ENCODE data around the gene PSPH.
"Not testable (repeated sequence)": the region's sequence is repeated elsewhere in the genome, so short reads cannot be mapped to it uniquely, and the experiment has no call there.

PSPH gene

DNA sequence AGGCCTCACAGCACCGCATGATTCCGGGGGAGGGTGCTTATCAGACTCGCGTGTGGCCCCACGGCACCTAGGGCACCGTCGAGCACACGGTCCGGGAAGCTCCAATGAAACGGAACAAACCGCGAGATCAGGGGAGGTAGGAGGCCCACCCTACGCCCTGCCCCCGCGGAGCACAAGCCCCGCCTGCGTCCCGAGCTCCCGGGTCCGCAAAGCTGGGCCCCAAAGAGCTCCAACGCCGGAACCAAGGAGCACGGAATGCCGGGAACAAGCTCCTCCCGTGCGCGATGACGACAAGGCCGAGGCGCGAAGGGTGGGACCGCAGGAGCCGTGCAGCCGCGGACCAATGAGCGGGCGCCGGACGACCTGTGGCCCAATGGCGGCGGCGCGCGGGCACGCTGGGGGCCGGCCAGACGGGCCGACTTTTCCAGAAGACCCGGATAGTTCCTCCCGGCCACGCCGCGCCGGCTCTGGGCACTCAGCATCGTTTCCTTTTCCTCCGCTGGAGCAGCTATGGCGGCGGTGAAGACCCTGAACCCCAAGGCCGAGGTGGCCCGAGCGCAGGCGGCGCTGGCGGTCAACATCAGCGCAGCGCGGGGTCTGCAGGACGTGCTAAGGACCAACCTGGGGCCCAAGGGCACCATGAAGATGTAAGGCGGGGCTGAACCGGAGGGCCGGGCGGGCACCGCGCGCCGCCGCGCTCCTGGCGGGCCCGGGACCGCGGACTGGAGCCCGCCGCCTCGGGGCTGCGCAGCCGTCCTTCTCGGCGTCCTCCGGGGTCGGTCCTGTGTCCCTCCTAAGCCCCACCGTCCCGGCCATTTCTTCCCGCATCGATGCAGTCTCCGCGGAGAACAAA, at the start of gene PSPH, which contains the start of gene CCT6A:
TSS of gene PSPH (minus strand) at position 106 of the 853 bp plus-strand sequence. CDS start 30,232 bp downstream, outside the sequence.
TSS of gene CCT6A (plus strand) at position 427 of the 853 bp plus-strand sequence. CDS start at position 511, 84 bp downstream.
- Mint-ChIP-seq H3K36me3 (ENCODE audit: low read depth) (peaks cover 24% of the 10 kb centered on the region), H3K27ac (peak within 1 kb of the TSS; percentile 97), H3K27me3 (ENCODE audit: low read depth) (no peaks in the 10 kb centered on the region), H3K9me3 (no peaks in the 10 kb centered on the region), H3K4me3 (peak within 1 kb of the TSS; percentile 99), H3K4me1 (ENCODE audit: low read depth) (peaks cover 29% of the 10 kb centered on the region)

DNA sequence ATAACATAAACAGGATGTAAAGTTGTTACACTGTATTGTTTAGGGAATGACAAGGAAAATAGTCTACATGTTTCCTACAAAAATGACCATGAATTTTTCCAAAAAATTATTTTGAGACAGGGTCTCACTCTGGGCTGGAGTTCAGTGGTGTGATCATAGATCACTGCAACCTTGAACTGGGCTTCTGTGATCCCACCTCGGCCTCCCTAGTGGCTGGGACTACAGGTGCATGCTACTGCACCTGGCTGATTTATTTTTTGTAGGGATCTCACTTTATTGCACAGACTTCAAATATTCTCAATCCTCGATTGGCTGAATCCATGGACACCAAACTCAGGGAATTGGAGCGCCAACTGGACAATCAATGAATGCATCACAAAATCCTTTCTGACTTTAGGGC, 48.4 kb upstream of the PSPH start:
- Mint-ChIP-seq H3K4me1 (ENCODE audit: low read depth) (peaks cover 6% of the 10 kb centered on the region), H3K27ac (no peak overlapping the region), H3K27me3 (ENCODE audit: low read depth) (no peaks in the 10 kb centered on the region), H3K4me3 (no peak overlapping the region), H3K36me3 (ENCODE audit: low read depth) (peaks cover 35% of the 10 kb centered on the region), H3K9me3 (no peaks in the 10 kb centered on the region)

DNA sequence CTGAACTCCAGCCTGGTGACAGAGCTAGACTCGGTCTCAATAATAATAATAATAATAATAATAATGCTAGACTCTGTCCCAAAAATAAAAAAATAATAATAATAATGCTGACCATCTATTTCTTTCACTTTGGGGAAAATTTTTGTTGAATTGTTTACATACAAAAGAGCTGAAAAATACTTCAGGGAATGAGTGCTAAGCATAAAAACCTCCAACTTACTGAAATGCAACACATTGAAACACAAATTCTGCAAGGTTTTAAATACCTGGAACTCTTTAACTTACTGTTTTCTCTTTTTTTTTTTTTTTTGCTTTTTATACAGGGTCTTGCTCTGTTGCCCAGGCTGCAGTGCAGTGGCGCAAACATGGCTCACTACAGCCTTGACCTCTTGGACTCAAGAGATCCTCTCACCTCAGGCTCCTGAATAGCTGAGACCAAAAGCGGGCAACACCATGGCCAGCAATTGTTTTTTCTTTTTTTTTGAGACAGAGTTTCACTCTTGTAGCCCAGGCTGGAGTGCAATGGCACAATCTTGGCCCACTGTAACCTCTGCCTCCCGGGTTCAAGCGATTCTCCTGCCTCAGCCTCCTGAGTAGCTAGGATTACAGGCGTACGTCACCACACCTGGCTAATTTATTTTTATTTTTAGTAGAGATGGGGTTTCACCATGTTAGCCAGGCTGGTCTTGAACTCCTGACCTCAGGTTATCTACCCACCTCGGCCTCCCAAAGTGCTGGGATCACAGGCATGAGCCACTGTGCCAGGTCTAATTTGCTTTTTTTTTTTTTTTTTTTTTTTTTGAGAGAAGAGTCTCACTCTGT, 47.2 kb upstream of the PSPH start:
- H3K27ac Mint-ChIP-seq; H3K4me1 Mint-ChIP-seq (ENCODE audit: low read depth); H3K27me3 Mint-ChIP-seq (ENCODE audit: low read depth); H3K9me3 Mint-ChIP-seq; H3K4me3 Mint-ChIP-seq: not testable (repeated sequence)
- peaks cover 32% of the 10 kb centered on the region for H3K36me3 Mint-ChIP-seq (ENCODE audit: low read depth)

DNA sequence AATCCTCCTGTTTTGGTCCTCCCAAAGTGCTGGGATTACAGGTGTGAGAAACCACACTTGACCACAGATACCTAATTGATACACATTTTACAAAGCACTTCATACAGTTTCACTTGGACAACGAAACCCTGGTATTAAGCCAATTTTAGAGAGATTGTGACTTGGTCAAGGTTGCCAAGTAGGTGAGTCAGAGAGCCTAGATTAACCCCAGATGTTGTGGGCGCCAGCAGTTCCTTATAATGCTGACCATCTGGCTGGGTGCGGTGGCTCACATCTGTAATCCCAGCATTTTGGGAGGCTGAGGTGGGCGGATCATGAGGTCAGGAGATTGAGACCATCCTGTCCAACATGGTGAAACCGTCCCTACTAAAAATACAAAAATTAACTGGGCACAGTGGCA, 46.5 kb upstream of the PSPH start:
- Mint-ChIP-seq H3K4me1 (ENCODE audit: low read depth) (peaks cover 2% of the 10 kb centered on the region), H3K36me3 (ENCODE audit: low read depth) (peaks cover 28% of the 10 kb centered on the region), H3K27ac (no peak overlapping the region), H3K27me3 (ENCODE audit: low read depth) (no peaks in the 10 kb centered on the region), H3K9me3 (no peaks in the 10 kb centered on the region), H3K4me3 (no peak overlapping the region)

DNA sequence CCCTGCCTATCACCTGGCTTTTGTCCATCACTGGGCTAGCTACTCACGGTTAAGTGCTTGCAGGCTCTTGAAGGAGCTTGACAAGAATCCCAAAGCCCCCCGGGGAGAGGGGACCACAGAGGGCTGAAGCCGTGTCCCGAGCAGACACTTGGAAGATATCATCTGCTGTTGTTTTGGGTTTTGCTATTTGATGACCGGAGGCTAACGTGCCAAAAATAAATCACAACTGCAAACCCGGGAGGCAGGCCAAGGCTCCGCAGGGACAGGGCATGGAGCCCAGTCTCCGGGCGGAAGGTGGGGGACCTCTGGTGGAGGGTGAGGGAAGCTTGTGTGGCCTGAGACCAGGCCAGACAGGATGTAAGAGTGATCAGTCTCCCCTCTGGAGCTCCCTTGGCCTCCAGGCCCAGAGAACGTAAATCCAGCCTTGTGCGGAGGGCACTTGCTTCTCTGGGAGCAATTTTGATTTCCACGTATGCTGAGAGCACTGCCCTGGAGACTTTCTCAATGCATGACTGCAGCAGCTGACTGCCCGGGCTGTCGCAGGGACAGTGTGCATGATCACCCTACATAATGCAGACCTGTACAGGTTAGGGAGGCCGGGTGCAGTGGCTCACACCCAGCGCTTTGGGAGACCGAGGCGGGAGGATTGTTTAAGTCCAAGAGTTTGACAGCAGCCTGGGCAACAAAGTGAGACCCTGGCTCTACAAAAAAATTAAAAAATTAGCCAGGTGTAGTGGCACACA, 41.7 kb upstream of the PSPH start, which contains the start of gene PHKG1:
TSS of gene PHKG1 (minus strand) at position 164 of the 743 bp plus-strand sequence. CDS start 4,011 bp downstream, outside the sequence.
- peaks cover 5% of the 10 kb centered on the region for H3K36me3 Mint-ChIP-seq (ENCODE audit: low read depth)
- no peak within 1 kb of the TSS for H3K27ac Mint-ChIP-seq
- H3K4me3 Mint-ChIP-seq: no peak within 1 kb of the TSS
- no peaks in the 10 kb centered on the region for H3K4me1 Mint-ChIP-seq (ENCODE audit: low read depth)
- no peaks in the 10 kb centered on the region for H3K9me3 Mint-ChIP-seq
- no peaks in the 10 kb centered on the region for H3K27me3 Mint-ChIP-seq (ENCODE audit: low read depth)

DNA sequence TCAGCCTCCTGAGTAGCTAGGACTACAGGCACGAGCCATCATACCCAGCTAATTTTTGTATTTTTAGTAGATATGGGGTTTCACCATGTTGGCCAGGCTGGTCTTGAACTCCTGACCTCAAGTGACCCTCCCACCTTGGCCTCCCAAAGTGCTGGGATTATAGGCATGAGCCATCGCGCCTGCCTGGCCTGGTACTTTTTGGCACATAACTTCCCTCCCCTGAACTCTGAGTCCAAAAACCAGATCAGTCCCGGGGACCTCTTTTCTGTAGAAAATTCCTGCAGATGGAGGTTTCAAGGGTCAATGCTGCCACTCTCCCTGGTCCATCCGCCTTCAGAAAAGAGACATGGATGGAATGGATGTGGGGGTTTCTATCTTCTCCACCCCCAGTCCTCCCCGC, 41.1 kb upstream of the PSPH start:
- H3K4me3 Mint-ChIP-seq; H3K27ac Mint-ChIP-seq; H3K9me3 Mint-ChIP-seq; H3K4me1 Mint-ChIP-seq (ENCODE audit: low read depth); H3K36me3 Mint-ChIP-seq (ENCODE audit: low read depth); H3K27me3 Mint-ChIP-seq (ENCODE audit: low read depth): not testable (repeated sequence)

DNA sequence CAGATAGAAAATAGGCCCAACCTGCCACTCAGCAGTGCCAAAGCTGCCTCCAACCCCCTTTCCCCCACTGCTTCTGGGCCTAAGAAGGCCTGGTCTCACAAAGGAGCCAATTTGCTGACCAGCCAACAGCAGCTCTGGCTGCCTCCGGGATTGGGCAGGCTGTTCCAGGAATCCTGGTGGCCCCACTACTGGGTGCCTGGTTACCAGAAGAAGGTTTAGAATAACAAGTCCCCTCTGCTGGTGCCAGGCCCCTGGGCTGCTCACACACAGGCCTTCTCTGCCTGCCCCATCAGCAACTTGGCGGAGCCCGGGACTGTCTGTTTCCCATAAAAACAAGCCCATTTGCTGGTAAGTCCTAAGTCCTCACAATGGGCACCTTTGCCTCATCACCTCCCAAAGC, 40.3 kb upstream of the PSPH start:
- Mint-ChIP-seq H3K4me3 (no peak overlapping the region), H3K27ac (no peak overlapping the region), H3K9me3 (no peaks in the 10 kb centered on the region), H3K4me1 (ENCODE audit: low read depth) (no peaks in the 10 kb centered on the region), H3K27me3 (ENCODE audit: low read depth) (no peaks in the 10 kb centered on the region), H3K36me3 (ENCODE audit: low read depth) (peaks cover 3% of the 10 kb centered on the region)

DNA sequence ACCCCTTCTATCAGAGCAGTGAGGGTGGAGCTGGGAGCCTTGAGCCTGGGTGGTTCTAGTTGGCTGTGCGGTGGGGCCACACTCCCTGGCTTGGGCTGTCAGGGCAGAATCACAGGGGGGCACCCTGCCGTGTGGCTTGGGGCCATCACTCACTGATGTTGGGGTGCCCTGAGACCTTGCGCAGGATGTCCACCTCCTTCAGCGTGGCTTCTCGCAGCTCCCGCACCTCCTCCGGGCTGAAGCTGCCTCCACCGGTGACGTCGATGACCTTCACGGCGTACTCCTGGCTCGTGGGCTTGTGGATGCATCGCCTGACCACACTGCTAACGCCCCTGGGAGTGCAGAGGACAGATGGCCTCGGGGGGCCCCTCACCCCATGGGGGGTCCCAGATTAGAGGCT, 36.2 kb upstream of the PSPH start:
- no peaks in the 10 kb centered on the region for H3K9me3 Mint-ChIP-seq
- H3K4me3 Mint-ChIP-seq: no peak overlapping the region
- no peaks in the 10 kb centered on the region for H3K27me3 Mint-ChIP-seq (ENCODE audit: low read depth)
- H3K4me1 Mint-ChIP-seq (ENCODE audit: low read depth): no peaks in the 10 kb centered on the region
- no peak overlapping the region for H3K27ac Mint-ChIP-seq
- H3K36me3 Mint-ChIP-seq (ENCODE audit: low read depth): peaks cover 1% of the 10 kb centered on the region

DNA sequence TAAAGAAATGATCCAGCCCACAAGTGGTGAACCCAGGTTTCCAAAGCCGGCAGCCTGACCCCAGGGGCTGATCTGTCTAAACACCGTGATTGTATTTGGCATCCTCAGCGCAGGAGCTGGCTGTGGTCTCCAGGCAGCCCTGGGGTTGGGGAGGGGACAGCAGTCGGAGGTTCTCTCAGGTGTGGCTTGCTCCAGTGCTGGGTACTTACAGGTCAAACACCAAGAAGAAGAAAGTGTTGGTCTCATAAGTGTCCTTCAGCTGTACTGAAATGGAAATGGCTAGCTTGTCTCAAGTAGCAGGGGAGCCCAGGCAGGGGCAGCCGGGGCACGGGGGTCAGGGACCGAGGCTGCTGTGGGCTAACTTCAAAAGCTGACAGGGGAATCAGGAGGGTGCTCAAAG, 35.5 kb upstream of the PSPH start:
- Mint-ChIP-seq H3K36me3 (ENCODE audit: low read depth) (peaks cover 1% of the 10 kb centered on the region), H3K9me3 (no peaks in the 10 kb centered on the region), H3K27me3 (ENCODE audit: low read depth) (no peaks in the 10 kb centered on the region), H3K4me1 (ENCODE audit: low read depth) (no peaks in the 10 kb centered on the region), H3K27ac (no peak overlapping the region), H3K4me3 (no peak overlapping the region)

DNA sequence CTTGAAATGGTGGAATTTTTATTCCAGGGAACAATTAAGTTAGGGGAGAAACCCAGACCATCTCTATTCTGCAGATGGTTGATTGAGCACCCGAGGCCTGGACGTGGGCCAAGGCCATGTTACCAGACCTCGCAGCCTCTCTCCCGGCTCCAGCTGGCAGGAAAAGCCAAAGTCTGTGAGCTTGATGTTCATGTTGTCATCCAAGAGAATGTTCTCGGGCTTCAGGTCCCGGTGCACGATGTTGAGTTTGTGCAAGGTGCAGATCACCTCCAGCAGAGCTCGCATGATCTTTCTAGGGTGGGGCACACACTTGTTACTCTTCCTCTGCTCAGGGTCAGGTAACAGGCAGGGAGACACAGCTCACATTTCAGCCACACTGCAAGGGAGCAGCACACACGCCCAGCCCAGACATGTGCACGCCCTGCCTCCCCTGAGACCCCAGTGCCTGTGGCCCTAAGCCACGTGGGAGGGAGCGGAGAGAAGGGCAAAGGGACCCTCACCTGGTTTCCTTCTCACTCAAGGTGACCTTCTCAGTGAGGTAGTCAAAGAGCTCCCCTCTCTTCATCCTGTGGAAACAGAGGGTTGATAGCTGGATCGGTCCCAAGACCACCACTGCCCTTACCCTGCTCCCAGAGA, 32.0 kb upstream of the PSPH start:
- Mint-ChIP-seq H3K27ac (no peak overlapping the region), H3K4me3 (no peak overlapping the region), H3K4me1 (ENCODE audit: low read depth) (no peaks in the 10 kb centered on the region), H3K36me3 (ENCODE audit: low read depth) (peaks cover 6% of the 10 kb centered on the region), H3K9me3 (no peaks in the 10 kb centered on the region), H3K27me3 (ENCODE audit: low read depth) (no peaks in the 10 kb centered on the region)

DNA sequence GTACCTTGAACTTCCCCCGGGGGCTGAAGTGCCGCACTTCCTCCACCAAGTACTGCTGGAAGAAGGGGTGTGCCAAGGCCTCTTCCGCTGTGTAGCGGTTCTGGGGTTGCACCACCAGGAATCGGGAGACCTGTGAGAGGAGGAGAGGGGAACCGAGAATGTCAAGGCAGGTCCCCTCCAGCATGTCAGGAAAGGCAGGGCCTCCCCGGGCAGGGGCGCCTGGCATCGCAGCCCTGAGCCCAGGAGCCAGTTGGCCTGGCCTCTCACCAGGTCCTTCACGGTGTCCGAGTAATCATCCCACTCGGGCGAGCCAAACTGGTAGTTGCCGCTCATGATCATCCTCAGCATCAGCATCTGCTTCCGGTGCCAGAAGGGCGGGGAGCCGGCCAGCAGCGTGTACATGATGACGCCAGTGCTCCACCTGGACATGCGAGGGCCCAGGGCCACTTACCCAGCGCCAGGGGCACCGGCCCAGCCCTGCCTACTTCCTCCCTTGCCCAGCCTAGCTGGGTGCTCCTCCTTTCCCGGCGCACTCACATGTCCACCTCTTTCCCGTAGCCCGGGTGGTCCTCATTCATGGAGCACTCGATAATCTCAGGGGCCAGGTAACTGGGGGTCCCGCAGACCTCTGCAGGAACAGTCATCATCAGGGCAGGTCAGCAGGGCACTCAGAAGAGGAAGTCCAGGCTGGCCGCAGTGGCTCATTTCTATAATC, 30.5 kb upstream of the PSPH start:
- Mint-ChIP-seq H3K4me3 (no peak overlapping the region), H3K27me3 (ENCODE audit: low read depth) (no peaks in the 10 kb centered on the region), H3K36me3 (ENCODE audit: low read depth) (peaks cover 6% of the 10 kb centered on the region), H3K4me1 (ENCODE audit: low read depth) (no peaks in the 10 kb centered on the region), H3K9me3 (no peaks in the 10 kb centered on the region), H3K27ac (no peak overlapping the region)

DNA sequence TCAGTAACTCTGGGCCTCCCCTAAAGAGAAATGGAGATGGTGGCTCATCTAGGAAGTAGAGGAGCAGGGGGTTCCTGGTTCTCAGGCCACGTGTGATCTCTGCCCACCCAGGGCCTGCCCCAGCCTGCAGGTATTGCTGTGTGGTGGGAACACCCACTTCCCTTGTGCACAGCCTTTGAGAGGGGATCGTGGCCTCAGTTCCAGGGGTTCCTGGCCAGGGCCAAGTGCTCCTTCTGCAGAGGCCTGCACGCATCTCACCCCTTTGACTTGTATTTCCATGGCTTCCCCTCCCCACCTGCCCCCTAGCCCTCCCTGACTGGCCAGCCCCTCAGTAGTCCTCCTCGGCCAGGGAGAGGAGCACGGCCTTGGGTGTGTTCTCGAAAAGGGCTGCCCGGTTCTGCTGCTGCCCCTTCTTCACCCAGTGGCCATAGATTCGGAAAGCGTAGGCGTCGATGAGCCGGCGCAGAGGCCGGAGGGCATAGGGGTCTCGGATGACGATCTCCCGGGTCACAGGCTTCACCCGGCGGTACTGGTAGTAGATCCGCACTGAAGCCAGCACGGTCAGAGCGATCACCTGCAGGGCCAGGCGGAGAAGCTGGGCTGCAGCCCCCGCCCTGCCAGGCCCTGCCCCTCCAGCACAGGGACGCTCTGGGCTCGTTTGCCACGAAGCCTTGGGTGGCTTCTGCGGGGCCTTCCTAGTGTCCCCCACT, 29.6 kb upstream of the PSPH start:
- not testable (repeated sequence) for H3K9me3 Mint-ChIP-seq; H3K27ac Mint-ChIP-seq; H3K4me3 Mint-ChIP-seq; H3K36me3 Mint-ChIP-seq (ENCODE audit: low read depth); H3K27me3 Mint-ChIP-seq (ENCODE audit: low read depth); H3K4me1 Mint-ChIP-seq (ENCODE audit: low read depth)

All from T-helper 1 cell treated with Interleukin-12 subunit alpha and Interleukin-12 subunit beta and Interleukin-4 antibody, amounts not matched to agents 30 μg/mL and 1 μg/mL, for 36 hours (primary cell).